PC-3 (cell line): ENCODE data around the gene HTR1D.

ENCODE experiments used
- EZH2phosphoT487 ChIP-seq: fragments of 300-600 bp; sonication (generic); IDR thresholded peaks from 2 replicates; pipeline ENCODE4 v1.6.1; 2018; ENCODE audit warnings: mild to moderate bottlenecking, antibody characterized with exemption, low read length, borderline replicate concordance
- TF ChIP-seq, protein P1 (sequence below): fragments of 300-600 bp; sonication (generic); conservative IDR thresholded peaks from 2 replicates; pipeline ENCODE4 v1.5.1; 2017; ENCODE audit warnings: antibody characterized with exemption, low read depth, mild to moderate bottlenecking, low read length

DNA sequence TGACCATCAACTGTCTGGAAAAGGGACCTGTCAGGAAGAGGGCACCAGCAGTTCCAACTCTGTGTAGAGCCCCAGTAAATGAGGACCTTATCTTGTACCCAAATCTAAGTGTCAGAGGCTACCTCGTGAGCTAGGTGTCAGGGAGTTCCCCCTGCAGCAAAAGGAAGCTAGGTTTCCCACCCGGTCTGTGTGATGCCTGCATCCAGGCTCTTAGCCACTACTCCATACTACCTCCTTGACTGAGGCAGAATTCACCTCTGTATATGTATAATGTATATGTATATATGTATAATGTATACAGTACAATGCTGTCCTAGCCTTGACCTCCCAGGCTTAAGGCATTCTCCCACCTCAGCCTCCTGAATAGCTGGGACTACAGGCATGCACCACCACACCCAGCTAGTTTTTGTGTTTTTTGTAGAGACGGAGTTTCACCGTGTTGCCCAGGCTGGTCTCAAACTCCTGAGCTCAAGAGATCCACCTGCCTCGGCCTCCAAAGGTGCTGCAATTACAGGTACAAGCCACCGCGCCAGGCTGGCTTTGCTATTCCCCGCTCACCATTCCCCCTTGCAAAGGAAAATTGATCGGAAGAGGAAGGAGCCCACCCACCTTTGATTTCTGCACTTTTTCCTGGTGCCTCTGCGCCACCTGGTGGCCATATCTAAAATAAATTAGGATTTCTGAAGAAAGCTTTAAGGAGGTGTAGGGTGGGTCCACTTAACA lies 32.9 kb downstream of the HTR1D start:
- TF ChIP-seq EZH2phosphoT487: no peak
- TF ChIP-seq, protein P1, sequence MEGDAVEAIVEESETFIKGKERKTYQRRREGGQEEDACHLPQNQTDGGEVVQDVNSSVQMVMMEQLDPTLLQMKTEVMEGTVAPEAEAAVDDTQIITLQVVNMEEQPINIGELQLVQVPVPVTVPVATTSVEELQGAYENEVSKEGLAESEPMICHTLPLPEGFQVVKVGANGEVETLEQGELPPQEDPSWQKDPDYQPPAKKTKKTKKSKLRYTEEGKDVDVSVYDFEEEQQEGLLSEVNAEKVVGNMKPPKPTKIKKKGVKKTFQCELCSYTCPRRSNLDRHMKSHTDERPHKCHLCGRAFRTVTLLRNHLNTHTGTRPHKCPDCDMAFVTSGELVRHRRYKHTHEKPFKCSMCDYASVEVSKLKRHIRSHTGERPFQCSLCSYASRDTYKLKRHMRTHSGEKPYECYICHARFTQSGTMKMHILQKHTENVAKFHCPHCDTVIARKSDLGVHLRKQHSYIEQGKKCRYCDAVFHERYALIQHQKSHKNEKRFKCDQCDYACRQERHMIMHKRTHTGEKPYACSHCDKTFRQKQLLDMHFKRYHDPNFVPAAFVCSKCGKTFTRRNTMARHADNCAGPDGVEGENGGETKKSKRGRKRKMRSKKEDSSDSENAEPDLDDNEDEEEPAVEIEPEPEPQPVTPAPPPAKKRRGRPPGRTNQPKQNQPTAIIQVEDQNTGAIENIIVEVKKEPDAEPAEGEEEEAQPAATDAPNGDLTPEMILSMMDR: peak; percentile 86
